GM12801 (cell line): Measurements from ENCODE around the gene PTPRR.

Source experiments
- CTCF ChIP-seq: IDR thresholded peaks from one replicate; pipeline ENCODE4 v1.5.1; 2011; ENCODE audit warnings: control low read depth; ENCODE audit not compliant: insufficient read length; ENCODE audit errors: extremely low read depth

The PTPRR gene

DNA sequence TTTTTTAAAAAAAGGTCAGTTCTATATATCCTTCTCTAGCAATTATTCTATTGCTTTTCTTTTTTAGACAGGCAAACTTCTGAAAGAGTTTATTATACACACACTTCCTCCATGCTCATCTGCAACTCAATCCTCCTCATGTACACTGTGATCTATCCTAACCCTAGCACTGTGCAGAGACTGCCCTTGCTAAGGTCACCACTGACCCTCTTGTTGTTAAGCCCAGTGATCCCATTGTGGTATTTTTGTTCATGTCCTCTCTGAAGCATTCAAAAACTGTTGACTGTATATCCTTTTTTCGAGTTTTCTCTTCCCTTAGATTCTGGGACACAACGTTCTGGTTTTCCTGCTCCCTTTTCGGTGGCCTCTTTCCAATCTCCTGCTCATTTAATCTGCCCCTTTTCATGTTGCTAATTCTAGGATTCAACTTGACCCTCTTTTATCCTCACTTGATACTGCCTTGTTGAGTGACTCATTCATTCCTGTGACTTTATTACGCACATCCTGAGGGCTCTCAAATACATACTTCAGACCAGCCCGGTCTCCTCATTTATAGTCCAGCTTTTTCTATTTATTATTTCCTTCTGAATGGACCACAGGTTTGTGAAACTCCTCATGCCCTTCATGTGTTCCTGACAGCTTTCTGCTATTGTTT is 229.4 kb downstream of the PTPRR start:
- no peak for TF ChIP-seq CTCF

DNA sequence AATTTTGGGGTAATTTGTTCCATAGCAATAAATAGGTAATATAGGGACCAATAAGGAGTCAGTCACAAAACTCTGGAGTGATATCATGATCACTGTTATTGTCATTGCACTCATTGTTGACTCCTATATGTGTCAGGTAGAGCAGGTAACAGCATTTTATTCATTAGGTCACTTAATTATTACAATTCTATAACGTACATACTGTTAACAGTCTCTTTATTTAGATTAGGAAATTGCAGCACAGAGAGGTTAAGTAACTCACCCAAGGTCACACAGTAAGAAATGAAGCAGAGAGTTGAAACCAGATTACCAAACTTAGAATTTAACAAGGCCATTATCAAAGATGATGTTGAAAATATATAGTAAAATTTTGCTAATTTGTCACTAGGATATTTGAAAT is 233.6 kb downstream of the PTPRR start:
- TF ChIP-seq CTCF, result no peak

GRCh38 chr12:70686299-70686698 is 234.2 kb downstream of the PTPRR start:
- no peak for TF ChIP-seq CTCF

DNA sequence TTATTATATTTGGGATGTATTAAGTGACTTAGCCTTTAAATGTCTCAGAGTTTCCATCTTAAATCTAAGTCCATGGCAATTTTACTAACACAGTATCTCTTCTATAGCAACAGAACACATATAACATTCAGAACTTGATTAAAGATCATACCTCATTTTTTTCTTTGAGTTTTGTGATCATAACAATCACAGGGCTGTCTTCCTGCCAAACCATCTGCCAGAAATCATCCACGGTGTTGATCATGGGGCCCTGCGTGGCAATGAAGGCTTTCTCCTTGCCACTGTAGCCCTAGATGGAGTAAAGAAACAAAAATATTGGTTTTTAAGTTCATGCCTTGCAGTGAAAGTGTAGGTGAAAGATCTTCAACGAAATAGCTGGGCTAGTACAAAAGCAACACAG is 236.6 kb downstream of the PTPRR start:
- no peak for TF ChIP-seq CTCF

DNA sequence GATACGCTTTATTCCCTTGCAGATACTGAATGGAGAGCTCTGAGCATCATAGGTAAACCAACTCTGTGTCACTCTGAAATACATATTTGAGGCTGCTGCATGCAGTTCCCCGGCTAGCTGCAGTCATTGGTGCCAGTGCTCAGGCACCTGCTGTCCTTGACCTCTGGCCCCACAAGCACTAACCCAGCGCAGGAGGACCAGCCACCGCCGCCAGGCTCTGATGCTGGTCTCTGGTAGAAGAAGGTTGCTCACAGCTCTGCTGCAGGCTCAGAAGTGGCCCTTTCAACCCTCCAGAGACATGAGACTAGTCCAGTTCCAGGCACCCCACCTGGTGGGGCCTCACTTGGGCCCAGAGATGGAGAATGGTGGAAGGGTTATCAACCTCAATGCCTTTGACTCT is 248.8 kb downstream of the PTPRR start:
- TF ChIP-seq CTCF, result no peak

DNA sequence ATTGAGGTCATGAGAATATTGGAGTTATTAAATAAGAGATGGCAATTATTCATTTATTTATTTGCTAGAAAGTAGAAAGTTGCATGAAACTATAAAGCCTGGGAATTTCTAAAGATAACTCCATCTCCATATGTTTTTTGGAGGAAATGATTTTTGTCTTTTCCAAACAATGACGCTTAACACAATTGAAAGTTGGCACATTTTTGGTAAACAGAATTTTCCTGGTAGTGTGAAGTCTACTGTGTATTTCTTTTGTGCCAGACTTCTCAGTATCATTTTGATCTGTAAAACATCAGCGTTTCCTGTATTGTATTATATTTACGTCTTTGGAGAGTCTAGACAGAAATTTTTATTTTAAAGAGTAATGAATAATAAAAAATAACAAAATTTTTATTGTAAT is 249.6 kb downstream of the PTPRR start:
- no peak for TF ChIP-seq CTCF

GRCh38 chr12:70667253-70667652 is 253.3 kb downstream of the PTPRR start:
- TF ChIP-seq CTCF, result no peak
